Activated effector memory CD4-positive, alpha-beta T cell treated with Interleukin-2 at 50 U/mL for 16 hours (primary cell): ENCODE measurements around the gene ADAM33.

ENCODE experiments used
- DNase-seq: peaks from one replicate; pipeline ENCODE4 v3.0.0-alpha.2; 2020

ADAM33 gene

DNA sequence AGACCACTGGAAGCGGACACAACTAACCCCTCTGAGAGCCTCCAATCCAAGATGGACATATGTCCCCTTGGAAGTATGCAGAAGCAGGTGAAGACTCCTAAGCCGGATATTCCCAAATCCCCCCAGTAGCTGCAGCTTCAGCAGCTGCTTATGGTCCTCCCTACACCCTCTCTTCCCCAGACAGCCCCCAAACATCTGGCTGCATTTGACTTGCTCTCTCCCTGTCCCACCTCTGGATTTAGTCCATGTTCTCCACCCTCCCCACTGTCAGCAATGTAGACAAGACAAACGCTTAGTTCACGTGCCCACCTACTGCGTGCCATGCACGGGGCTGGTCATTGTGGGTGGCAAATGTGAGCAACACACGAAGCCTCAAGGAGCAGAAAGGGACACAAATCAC, 4.6 kb upstream of the ADAM33 start:
- DNase-seq, result no peak

DNA sequence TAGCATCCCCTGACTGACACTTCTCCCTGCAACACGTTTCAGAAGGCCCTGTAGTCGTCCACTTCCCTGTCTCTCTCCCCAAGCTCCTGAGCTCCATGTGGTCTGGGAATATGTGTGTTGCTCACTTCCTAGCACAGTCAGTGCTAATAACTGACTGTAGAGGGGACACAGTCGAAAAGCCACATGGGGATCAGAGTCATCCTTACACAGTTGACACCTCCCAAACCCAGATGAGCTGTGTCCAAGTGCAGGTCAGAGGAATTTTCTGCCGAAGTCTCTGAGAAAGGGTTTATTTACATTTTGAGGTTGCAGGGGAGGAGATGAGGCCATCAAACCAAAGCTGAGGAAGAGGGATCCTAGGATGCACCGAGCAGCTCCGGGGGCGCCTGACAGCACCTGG, 3.5 kb upstream of the ADAM33 start:
- DNase-seq, result no peak

DNA sequence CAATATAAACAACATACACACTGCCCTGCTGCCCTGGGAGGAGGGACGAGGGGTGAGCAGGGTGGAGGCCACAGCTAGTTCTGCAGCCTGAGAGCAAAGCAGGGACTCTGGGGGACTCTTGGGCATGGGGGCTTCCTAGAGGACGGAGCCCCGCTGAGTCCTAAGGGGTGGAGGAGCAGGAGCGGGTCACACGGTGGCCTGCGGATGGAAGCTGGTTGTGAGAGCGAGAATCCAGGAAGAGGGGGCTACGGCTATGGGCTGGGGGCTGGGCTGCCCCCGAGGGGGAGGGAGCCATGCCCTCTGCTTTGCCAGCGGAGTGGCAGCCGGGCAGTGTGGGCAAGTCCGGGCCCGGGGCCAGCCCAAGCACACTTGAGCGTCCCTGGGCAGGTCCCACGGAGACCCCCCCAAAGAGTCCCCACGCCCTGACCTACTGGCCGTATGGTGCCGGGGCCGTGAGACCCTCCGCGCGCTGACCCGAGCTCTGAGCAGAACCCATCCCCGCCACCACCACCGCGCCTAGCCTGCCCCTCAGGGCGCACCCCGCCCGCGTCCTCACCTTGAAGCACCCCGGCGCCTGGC, 369 bp downstream of the ADAM33 start:
- DNase-seq, result no peak

DNA sequence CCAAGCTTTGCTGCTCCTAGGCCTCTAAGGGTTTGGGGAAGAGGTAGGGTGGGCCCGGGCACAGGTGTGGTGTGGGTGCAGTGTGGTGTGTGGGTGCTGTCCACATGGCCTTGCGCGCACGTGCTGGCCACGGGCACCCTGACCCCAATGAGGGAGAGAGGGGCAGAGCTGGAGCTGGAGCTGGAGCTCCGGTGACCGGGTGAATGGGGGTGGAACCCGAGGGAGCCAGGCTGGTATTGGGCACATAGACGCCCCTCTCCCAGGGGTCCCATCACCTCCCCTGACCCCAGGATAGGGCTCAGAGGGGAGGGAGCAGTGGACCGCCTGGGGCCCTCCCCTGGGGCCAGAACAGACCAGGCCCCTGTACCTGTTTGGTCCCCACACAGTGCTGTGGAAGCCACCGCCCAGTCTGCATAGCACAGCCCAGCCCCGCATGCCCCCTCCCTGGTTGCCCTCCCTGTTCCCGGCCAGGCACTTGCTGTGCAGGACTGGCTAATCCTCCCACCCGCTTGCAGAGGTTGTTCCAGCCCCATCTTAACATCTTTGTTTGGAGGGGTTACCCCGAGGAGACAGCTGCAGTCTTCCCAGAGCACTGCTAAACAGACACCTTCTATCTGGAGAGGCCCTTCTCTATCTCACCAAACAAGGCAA, 984 bp downstream of the ADAM33 start:
- no peak for DNase-seq

DNA sequence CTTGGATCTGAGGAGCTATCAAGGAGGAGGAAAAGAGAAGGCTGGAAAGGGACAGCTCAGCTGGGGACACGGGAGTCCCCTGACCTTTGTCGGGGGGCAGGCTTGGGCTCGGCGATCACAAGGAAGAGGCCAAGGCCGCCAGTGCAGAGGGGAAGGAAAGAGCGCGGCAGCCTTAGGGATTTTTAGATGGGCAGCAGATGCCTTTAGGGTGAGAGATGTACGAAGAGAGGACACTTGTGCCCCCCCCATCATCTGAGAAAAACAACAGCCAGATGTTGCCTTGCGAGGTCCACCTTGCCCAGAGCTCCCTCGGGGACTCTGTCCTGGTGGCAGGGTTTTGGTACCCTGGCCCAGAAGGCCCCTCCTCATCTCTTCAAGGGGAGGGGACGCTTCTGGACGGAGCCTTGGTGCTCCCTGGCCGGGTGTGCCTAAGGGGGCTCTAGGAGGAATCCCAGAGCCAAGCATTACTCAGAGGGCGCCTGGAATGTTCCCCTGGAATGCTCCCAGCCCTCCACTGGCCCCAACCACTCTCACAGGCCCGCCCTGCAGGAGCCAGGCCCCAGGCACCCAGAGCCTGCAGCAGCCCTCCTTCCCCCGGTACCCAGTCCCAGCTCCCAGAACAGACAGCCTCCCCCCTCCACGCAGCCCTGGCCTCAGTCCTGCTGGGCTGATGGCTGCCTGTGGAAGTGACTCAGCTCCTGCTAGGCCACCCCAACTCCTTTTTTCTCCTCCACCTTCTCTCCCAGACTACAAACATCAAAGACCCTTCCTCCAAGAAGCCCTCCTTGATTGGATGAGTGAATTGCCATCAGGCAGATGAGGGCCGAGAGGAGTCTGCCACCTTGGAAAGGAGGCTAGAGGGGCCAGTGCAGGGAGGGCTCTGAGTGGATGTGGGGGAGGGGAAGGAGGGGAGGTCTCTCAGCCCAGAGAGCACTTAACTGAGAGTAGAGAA, 1.8 kb downstream of the ADAM33 start:
- no peak for DNase-seq

DNA sequence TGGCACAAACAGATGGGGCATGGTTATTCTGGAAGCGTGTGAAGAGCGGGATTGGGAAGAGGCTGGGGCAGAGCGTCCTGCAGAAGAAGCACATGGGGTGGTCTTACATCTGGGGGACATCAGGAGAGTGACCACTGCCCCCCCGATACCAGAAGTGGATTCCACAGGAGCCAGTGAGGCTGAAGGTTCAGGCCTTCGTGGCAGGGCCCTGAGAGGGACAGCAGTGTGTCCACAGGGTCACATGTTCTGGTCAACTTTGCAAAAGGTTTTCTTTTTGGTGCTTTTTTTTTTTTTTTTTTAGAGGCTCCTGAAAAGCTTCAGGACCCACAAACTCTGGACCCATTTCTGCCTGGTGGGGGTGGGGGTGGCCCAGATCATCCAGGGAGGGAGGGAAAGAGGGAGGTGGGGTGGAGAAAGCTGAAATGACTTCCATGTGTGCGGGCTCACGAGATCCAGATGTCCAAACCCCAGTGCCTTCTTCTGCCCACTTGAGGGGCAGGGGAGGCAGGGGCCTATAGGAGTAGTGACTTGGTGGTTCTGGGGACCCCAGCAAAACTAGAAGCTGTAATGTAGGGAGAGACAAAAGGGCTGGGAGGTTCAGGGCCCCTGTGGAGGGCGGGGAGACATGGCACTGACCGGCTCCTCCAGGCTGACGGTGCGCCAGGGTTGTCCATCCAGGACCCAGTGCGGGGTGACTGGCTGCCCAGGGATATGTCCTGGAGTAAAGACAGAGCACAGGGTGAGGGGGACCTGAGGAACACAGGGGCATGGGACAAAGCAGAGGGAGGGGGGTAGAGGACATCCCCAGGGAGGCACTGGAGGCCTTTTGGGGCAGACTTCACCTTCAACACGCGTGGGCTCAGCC, 2.7 kb downstream of the ADAM33 start:
- DNase-seq, result no peak

DNA sequence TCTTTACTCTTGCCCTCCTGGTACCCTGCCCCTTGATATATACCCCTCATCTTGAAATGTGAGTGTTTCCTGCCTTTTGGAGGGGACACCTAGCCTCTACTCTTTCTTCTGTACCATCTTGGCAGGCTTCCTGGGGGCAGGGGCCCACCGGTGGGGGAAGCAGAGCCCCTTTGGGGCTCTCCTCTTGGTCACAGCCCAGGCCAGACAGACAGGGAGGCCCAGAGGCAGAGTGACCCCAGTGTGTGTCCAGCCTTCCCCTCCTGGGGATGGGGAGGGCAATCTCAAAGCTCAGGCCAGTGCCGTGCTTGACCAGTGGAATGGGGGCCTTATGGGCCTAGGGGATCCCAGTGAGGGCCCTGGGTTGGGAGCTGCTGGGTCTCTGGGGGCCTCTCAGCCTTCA, 3.6 kb downstream of the ADAM33 start:
- no peak for DNase-seq

DNA sequence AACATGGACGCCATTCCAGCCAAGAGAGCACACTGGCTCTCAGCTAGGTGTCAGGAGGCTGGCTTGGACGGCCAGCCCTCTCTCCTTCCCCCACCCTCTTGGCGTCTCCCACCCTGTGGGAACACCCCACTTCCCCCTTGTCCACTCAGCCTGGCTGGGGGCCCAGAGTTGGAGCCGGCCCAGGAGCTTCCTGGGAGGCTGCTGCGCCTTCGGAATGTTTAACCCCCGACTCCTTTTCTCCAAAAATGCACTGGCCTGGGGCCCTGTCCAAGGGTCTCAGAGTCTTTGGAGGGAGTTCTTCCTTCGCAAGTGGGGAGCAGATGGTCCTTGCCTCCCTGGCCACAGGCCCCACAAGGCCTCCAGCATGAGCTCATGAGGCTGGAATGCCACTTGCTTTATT, 4.1 kb downstream of the ADAM33 start:
- no peak for DNase-seq

DNA sequence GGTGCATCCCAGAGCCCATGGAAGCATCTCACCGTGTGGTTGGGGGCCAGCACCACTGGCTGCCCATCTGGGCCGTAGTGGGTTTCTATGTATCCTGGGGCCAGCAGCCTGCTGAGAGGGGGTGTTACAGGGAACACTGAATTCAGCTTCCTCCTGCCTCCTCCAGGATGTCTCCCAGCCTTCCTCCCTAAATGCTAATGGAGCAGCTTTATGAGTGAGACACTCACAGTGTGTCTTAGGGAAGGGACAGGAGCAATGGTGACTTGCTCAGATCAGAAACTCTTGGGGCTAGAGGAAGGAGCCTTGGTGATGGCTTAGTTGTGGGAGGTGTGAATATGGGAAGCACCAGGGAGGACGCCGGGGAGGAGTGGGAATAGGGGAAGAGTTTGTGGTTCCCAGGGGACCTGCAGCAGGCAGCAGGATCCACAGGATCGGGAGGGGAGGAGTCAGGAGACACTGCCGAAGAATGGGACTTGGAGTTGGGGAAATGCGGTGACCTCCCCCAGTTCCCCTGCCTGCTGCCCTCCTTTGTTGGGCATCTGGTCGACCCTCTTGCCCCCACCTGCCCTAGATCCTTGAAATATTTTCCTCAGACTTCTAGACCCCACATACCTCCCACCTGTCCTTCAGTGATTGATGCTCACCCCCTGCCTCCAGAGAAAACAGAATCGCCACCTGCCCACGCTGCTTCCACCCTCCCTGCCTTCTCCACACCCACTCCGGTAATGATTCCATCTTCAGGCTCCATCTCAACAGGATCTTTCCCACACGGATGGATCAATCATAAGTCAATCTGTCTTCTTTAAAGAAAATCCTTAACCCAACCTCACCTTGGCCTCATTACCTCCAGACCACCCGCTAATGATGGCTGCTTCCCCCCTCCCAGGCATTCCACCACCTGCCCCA, 6.6 kb downstream of the ADAM33 start:
- no peak for DNase-seq

DNA sequence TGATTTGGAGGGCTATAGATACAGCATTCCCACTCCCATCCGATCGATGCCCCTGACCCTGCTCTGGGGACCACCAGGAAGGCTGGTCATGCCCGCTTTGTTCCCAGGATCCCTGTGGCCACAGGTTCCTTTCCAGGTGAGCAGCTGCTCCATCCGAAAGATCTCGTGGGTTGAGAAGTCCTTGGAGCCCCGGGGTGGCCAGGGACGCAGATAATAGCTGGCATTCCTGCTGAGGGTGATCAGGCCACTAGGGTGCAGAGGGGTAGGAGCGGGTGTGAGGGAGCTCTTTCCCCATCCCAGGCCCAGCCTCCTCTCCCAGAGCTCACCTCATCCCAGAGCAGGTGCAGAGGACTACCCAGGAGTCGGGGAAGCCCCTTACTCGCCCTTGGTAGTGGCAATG, 7.4 kb downstream of the ADAM33 start:
- no peak for DNase-seq

DNA sequence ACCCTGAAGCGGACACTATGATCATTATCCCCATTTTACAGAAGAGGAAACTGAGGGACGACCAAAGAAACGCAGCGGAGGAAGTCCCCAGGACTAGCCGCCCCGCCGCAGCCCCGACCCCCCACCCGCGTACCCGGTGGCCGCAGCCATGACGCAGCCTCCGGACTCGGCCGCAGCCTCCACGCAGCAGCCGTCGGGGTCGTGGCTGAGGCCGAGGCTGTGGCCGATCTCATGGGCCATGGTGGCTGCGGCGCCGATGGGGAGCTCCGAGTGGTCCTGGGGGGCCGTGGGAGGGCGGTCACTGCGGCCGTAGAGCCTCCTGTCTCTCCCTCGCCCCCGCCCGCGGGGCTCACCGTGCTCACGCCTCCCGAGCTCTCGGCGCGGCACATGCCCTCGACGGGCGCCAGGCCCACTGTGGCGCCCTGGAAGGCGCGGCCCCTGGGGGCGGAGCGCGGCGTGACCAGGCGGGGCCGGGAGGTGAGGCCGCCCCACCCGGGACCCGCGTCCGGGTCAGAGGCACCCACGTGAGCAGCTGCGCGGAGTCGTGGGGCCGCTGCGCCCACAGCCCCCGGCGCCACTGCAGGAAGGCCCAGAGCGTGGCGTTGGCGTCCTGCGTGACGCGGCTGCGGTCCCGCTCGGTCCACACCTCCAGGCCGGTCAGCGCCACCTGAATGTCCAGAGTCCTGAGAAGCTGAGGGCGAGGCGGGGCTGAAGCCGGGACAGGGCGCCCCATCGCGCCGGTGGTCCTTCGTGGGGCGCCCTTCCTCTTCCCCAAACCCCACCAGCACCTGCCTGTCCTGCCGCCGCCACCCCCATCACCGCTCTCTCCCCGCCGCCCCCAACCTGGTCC, 8.4 kb downstream of the ADAM33 start:
- no peak for DNase-seq

DNA sequence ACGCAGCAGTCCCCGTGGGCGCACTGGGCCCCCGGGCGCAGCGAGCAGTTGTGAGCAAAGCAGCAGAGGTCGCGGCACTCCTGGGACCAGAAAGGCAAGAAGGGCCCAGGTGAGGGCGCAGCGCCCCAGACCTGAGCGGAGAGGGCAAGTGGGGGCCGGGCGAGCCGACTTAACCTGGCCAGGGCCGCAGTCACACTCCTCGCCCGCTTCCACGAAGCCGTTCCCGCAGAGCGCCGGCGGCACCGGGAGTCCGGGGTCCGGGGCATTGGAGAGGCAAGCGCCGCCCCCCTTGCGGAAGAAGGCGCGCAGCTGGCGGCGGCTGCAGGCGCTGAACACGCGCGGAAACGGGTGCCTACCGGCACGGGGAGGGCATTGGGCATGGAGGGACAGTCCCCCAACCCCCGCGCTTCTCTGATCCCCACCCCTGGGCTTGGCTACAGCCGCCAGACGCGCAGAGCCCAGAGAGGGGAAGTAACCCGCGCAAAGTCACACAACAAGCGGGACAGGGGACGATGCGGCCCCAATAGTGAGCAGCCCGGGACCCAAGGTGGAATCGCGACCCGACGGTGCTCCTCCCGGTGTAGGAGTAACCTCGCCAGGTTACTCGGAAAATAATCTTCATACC, 9.2 kb downstream of the ADAM33 start:
- no peak for DNase-seq

DNA sequence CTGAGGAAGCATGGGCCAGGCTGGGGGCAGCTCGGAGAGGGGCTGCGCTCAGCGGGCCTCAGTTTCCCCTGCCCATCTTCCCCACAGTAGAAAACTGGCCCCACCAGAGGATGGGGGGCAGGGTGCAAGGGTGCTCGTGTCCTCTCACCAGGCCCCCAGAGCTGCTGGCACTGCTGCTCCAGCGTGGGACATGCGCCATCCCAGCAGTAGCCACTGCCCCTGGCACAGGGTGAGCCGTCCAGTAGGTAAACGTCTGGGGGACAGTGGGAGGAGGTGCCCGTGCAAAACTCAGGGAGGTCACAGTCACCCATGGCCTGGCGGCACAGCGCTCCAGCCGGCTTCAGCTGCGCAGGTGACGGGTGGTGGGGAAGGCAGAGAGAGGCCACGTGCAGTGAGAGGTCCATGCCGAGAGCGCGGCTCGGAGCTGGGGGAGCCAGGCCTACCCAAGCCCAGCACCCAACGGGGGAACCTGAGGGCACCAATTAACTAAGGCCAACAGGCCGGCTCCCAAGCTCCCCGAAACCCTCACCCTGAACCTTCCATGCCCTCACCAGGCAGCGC, 9.7 kb downstream of the ADAM33 start:
- DNase-seq, result no peak

DNA sequence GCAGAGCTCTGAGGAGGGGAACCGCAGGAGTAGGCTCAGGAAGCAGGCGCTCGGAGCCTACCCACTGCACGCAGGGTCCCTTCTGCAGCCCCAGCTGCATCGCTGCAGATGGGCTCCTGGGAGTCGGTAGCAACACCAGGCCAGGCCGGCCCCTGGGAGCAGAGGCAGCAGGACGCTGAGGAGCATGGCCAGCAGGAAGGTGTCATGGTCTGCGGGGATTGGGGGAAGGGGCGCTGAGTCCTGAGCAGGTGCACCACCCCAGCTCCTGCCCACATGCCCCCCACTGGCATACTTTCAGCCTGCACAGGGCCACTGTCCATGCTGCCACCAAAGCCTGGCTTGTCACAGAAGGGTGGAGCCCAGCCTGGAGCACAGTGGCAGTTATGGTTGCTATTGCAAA, 10.9 kb downstream of the ADAM33 start:
- DNase-seq, result no peak

DNA sequence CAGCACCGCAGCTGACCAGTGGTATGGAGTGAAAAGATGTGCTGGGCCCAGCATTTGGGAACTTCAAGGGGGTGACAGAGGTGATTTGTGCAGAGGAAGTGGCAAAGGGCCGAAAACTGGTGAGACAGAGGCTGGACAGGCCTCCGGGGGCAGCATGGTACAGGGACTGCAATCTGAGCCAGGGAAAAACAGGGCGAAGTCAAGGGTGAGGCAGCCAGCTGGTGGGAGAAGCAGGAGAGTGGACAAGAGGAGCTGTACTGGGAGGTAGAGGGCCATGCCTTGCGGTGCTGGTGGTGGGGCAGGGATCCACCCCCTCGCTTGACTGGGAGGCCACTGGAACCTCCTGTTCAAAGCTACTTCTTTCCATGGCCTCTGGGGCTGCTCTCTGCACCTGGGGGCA, 11.3 kb downstream of the ADAM33 start:
- no peak for DNase-seq

DNA sequence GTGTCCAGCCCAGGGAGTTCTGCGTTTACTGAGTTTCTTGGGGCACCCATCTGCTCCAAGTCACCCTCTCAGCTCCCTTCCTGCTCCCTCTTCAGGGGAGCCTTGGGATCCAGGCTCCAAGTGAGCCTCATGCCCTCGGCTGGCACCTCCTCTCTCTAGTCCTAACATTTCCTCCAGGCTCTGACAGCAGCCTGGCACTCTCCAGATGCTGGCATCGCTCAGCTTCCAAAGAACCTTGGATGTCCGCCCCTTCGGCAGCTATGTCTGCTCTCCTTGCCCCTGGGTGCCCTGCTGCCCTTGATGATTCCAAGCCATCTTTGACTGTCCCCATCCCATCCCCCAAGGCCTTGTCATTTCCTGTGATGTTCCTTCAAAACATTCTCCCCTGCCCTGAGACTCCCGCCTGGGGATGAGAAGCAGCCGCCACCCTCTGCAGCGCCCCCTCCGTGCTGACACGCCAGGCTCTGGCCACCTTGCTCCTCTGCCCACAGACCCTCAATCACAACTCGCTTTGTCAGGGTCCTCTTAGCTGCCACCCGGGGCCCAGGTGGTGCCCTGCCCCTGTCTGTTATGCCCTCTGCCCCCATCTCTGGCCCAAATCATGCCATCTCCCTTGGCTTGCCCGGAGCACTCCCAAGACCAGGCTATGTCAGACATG, 12.0 kb downstream of the ADAM33 start:
- DNase-seq, result no peak

DNA sequence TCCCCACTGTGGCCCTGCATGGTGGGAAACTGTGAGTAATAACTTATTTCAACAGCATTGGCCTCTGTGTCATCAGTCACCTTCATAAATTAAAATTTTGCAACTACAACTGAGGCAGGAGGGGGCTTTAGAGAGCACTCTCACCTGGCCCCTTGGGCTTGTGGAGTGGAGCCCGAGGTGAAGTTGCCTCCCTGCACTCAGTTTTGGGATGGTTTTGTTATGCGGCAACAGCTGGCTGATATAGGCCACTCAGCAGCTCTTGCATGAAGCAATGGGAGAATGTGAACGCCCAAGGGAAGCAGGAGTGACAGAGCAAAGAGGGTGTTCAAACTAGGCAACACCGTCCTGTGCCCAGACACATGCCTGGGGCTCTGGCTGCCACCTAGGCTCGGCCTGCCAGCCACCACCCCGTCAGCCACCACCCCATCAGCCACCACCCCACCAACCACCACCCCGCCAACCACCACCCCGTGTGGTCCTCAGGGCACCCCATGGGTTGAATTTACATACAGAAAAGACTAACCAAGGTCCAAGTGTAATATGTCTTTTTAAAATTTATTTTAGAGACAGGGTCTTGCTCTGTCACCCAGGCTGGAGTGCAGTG, 14.3 kb downstream of the ADAM33 start:
- no peak for DNase-seq

DNA sequence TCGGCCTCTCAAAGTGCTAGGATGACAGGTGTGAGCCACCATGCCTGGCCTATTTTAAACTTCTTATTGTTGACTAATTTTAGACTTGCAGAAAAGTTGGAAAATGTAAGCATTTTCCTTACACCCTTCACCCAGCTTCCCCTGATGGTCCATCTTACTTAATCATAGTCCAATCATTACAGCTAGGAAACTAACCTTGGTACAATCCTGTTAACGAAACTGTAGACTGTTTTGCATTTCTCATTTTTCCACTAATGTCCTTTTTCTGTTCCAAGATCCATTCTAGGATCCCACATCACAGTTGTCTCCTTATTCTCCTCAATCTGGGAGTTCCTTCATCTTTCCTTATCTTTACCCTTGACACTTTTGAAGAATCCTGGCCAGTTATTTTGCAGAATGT, 18.0 kb downstream of the ADAM33 start:
- no peak for DNase-seq

DNA sequence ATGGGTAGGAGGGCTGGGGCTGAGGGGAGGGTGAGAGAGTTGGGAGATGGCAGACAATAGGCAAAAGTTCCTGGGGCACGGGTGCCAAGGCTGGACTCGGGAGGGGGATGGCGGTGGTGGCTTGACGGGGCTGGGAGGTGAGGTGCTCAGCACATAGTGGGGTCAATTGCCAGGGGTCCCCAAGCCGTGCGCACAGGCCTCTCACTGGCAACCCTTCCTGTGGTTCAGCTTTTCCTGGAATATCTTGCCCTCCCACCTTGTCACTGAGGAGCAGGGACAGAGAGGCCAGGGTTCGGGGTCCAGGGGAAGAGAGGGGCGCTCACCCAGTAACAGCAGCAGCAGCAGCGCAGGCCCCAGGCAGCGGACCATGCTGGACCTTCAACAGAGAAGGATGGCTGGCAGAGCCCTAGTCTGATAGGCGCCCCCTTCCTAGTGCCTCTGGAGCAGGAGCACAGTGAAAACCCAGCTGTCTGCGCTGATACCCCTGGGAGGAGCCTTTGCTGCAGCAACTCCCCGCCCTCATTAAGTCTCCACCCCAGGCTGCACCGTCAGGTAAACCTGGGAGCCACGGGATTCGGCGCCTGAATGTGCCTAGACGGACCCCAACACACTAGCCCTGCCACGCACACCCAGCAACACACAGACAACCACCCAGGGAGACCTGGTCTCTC, 18.6 kb downstream of the ADAM33 start, which contains the start of gene GFRA4:
Gene GFRA4, minus strand, starts transcription at position 369 of the 671 bp plus-strand sequence. Its CDS starts 0 bp downstream, at position 369.
- DNase-seq, result no peak
